HL-60 (cell line): ENCODE results near the gene ZNF358.

Experiments used
- DNase-seq, 2 experiments: peaks; one replicate each; pipeline ENCODE4 v3.0.0-alpha.2; 2010 to 2020; ENCODE audit warnings: low read depth in 1 of 2, low spot score in 1 of 2
- H3K27ac ChIP-seq: fragments of 250-450 bp; sonication (Bioruptor Pico); replicated peaks from 2 replicates; pipeline ENCODE4 v1.5.1; 2020; ENCODE audit warnings: mild to moderate bottlenecking, moderate library complexity
- H3K27me3 ChIP-seq: fragments of 250-450 bp; sonication (Bioruptor Pico); 2 replicates; pipeline ENCODE4 v1.5.1; 2021; ENCODE audit warnings: mild to moderate bottlenecking, moderate library complexity; ENCODE audit not compliant: insufficient read depth, poor library complexity, severe bottlenecking
- H3K4me3 ChIP-seq: replicated peaks from 2 replicates; pipeline ENCODE4 v1.5.1; 2011; ENCODE audit warnings: mild to moderate bottlenecking, control low read depth, low read length; ENCODE audit not compliant: insufficient read depth
- GABPA ChIP-seq: IDR thresholded peaks from 2 replicates; pipeline ENCODE4 v1.6.1; 2012; ENCODE audit warnings: low read depth
- POLR2AphosphoS5 ChIP-seq: IDR thresholded peaks from 2 replicates; pipeline ENCODE4 v1.6.1; 2012; ENCODE audit warnings: low read depth
- SPI1 ChIP-seq: IDR thresholded peaks from 2 replicates; pipeline ENCODE4 v1.6.1; 2012; ENCODE audit warnings: low read depth, mild to moderate bottlenecking, borderline replicate concordance
- TF ChIP-seq, protein P1 (sequence below): IDR thresholded peaks from 2 replicates; pipeline ENCODE4 v1.6.1; 2012; ENCODE audit warnings: low read depth; ENCODE audit not compliant: insufficient replicate concordance
- TF ChIP-seq, protein P2 (sequence below): IDR thresholded peaks from one replicate; pipeline ENCODE4 v1.5.1; 2011; ENCODE audit warnings: low read length, control low read depth, inconsistent platforms; ENCODE audit not compliant: insufficient read depth

ZNF358 gene

DNA sequence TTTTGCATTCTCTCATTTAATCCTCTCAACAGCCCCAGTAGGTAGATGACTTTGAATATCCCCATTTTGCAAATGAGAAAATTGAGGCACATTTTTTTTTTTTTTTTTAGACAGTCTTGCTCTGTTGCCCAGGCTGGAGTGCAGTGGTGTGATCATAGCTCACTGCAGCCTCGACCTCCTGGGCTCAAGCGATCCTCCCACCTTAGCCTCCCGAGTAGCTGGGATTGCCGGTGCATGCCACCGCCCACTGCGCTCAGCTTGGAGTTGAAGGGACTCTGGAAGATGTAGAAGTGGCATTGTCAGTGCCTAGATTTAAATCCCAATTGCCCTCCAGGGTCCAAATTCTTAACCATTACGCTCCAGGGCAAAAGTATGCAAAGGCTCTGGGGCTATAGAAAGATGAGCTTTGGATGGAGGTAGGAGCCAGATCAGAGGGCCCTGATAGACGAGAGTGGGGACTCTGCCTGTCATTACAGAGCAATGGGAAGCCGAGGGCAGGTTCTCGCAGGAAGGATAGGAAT lies 5.7 kb downstream of the ZNF358 start:
- peaks cover 12% of the 10 kb centered on the region for H3K27me3 ChIP-seq
- TF ChIP-seq, protein P1, sequence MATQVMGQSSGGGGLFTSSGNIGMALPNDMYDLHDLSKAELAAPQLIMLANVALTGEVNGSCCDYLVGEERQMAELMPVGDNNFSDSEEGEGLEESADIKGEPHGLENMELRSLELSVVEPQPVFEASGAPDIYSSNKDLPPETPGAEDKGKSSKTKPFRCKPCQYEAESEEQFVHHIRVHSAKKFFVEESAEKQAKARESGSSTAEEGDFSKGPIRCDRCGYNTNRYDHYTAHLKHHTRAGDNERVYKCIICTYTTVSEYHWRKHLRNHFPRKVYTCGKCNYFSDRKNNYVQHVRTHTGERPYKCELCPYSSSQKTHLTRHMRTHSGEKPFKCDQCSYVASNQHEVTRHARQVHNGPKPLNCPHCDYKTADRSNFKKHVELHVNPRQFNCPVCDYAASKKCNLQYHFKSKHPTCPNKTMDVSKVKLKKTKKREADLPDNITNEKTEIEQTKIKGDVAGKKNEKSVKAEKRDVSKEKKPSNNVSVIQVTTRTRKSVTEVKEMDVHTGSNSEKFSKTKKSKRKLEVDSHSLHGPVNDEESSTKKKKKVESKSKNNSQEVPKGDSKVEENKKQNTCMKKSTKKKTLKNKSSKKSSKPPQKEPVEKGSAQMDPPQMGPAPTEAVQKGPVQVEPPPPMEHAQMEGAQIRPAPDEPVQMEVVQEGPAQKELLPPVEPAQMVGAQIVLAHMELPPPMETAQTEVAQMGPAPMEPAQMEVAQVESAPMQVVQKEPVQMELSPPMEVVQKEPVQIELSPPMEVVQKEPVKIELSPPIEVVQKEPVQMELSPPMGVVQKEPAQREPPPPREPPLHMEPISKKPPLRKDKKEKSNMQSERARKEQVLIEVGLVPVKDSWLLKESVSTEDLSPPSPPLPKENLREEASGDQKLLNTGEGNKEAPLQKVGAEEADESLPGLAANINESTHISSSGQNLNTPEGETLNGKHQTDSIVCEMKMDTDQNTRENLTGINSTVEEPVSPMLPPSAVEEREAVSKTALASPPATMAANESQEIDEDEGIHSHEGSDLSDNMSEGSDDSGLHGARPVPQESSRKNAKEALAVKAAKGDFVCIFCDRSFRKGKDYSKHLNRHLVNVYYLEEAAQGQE: no peak
- TF ChIP-seq GABPA (no peak), SPI1 (no peak), POLR2AphosphoS5 (no peak)
- TF ChIP-seq, protein P2, sequence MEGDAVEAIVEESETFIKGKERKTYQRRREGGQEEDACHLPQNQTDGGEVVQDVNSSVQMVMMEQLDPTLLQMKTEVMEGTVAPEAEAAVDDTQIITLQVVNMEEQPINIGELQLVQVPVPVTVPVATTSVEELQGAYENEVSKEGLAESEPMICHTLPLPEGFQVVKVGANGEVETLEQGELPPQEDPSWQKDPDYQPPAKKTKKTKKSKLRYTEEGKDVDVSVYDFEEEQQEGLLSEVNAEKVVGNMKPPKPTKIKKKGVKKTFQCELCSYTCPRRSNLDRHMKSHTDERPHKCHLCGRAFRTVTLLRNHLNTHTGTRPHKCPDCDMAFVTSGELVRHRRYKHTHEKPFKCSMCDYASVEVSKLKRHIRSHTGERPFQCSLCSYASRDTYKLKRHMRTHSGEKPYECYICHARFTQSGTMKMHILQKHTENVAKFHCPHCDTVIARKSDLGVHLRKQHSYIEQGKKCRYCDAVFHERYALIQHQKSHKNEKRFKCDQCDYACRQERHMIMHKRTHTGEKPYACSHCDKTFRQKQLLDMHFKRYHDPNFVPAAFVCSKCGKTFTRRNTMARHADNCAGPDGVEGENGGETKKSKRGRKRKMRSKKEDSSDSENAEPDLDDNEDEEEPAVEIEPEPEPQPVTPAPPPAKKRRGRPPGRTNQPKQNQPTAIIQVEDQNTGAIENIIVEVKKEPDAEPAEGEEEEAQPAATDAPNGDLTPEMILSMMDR: no peak
- H3K27ac ChIP-seq: no peak overlapping the region
- peak overlapping the region; percentile 65; the same call in 1 of the 2 replicates for H3K4me3 ChIP-seq
- no peak for DNase-seq

DNA sequence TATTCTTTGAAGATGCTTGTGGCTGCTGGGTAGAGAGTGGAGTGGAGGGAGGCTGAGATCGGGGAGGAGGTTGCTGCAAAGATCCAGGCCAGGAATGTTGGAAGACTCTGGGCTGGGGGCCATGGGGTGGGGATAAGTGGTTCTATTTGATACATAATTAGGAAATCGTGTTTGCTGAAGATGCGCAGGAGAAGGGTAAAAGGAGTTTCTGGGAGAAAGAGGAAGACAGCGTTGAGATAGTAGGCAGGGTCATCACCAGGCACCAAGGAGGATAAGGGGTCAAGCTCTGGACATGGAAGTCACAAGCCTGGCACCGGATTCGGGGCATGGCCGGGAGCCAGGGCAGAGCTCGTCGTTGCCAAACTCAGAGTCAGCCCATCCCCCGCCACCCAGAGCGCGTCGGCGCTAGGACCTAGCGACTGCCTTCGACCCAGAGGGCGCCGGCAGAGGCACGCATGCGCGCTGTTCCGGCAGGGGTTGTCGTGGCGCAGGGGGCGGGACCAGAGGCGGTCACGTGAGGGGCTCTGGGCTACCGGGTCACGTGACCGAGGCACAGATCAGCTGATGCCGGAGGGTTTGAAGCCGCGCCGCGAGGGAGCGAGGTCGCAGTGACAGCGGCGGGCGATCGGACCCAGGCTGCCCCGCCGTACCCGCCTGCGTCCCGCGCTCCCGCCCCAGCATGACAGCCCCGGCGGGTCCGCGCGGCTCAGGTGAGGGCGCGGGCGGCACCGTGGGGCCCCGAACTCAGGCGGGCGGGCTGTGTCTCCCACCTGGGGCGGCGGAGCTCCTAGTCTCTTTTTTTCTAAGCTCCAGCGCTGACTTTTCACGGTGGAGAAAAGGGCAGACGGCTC lies 6.4 kb downstream of the ZNF358 start, which contains the start of gene MCOLN1:
MCOLN1 (plus strand) TSS at position 553 of the 851 bp plus-strand sequence; CDS start at position 680, 127 bp downstream.
- TF ChIP-seq, protein P2: no peak
- TF ChIP-seq SPI1 (peak; percentile 70; the same call in 1 of the 2 replicates), POLR2AphosphoS5 (peak; percentile 58; the same call in 1 of the 2 replicates), GABPA (no peak)
- TF ChIP-seq, protein P1: no peak

DNA sequence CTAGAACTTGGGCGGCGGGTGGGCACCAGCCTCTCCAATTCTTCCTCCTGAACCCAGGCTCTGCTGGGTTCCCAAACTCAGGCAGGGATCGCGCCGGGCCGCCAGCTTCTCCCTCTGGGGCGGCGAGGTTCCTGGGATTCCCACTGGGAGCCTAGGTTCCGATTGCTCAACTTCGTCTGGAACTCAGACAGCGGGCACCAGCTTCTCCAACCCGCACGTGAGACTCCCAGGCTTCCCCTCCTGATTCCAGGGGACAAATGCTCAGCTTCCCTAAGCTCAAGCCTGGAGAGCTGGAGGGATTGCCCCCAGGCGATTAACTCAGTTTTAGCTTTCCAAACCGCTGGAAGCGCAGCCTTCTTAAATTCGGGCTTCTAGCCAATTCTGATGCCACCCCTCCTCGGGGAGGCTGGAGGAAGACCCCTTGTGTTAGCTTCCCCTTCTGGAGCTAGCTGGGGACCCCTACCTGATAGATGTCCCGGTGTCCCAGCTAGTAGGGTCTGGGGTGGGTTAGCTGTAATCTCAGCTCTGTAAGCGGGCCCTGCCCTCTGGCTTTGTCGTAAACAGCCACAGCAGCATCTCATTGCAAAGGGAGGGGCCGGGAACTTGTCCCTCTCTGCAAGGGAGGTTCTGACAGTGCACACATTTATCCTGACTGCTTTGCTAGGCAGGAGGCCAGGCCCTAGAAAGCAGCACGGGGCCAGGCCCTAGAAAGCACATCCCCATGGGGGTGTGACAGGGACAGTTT lies 7.2 kb downstream of the ZNF358 start:
- no peaks in the 10 kb centered on the region for H3K27me3 ChIP-seq
- DNase-seq: peak in 1 of 2 experiments; percentile 43
- H3K27ac ChIP-seq: no peak overlapping the region
- H3K4me3 ChIP-seq: peak overlapping the region; percentile 65
- no peak for TF ChIP-seq POLR2AphosphoS5
- TF ChIP-seq SPI1: no peak
- TF ChIP-seq GABPA: no peak
- TF ChIP-seq, protein P1: no peak
- TF ChIP-seq, protein P2: no peak

More for the DNA sequence above, 6.4 kb downstream of the ZNF358 start, which contains the start of gene MCOLN1:
- Histone ChIP-seq H3K4me3 (peak within 1 kb of the TSS; percentile 65), H3K27me3 (peaks cover 5% of the 10 kb centered on the region), H3K27ac (peak within 1 kb of the TSS; percentile 0; the same call in 1 of the 2 replicates)
- peak; percentile 93 to 98 for DNase-seq
